Loucy (cell line): ENCODE results near the gene CLEC1A.

Experiments used
- H2AFZ ChIP-seq: fragments of 200-600 bp; sonication (generic); 2 replicates; pipeline ENCODE4 v1.6.0; 2016; ENCODE audit warnings: antibody characterized with exemption, mild to moderate bottlenecking, low read length, moderate library complexity
- H3F3A ChIP-seq: fragments of 200-600 bp; 2 replicates; pipeline ENCODE4 v1.6.0; 2016; ENCODE audit warnings: antibody characterized with exemption, low read depth, mild to moderate bottlenecking
- H3K27me3 ChIP-seq: fragments of 200-600 bp; sonication (generic); 2 replicates; pipeline ENCODE4 v1.6.1; 2014; ENCODE audit warnings: low read length, mild to moderate bottlenecking; ENCODE audit not compliant: insufficient read depth, poor library complexity, severe bottlenecking
- H3K36me3 ChIP-seq: fragments of 200-600 bp; sonication (generic); 2 replicates; pipeline ENCODE4 v1.6.1; 2016; ENCODE audit warnings: low read length; ENCODE audit not compliant: insufficient read depth
- H3K4me1 ChIP-seq: fragments of 200-600 bp; sonication (generic); 2 replicates; pipeline ENCODE4 v1.5.1; 2014; ENCODE audit warnings: low read length, mild to moderate bottlenecking; ENCODE audit not compliant: insufficient read depth, poor library complexity, severe bottlenecking
- H3K4me2 ChIP-seq: fragments of 200-600 bp; sonication (generic); 2 replicates; pipeline ENCODE4 v1.6.0; 2014; ENCODE audit warnings: antibody characterized with exemption, low read length, low read depth, mild to moderate bottlenecking; ENCODE audit not compliant: poor library complexity, severe bottlenecking
- H3K4me3 ChIP-seq: fragments of 200-600 bp; sonication (generic); 2 replicates; pipeline ENCODE4 v1.5.1; 2014; ENCODE audit warnings: low read length, mild to moderate bottlenecking, mixed read lengths; ENCODE audit not compliant: poor library complexity, severe bottlenecking
- H3K79me2 ChIP-seq: fragments of 200-600 bp; sonication (generic); 2 replicates; pipeline ENCODE4 v1.6.1; 2014; ENCODE audit warnings: low read length; ENCODE audit not compliant: insufficient read depth
- H3K9ac ChIP-seq: fragments of 200-600 bp; sonication (generic); 2 replicates; pipeline ENCODE4 v1.6.0; 2014; ENCODE audit warnings: mild to moderate bottlenecking, low read depth, low read length, moderate library complexity; ENCODE audit not compliant: poor library complexity, severe bottlenecking
- H3K9me2 ChIP-seq: fragments of 200-600 bp; sonication (generic); replicated peaks from 2 replicates; pipeline ENCODE4 v1.6.1; 2016; ENCODE audit warnings: low read depth, low read length, mixed read lengths
- H3K9me3 ChIP-seq: fragments of 200-600 bp; sonication (generic); 2 replicates; pipeline ENCODE4 v1.6.1; 2014; ENCODE audit warnings: mild to moderate bottlenecking, antibody characterized with exemption, low read length, low read depth; ENCODE audit not compliant: insufficient read depth
- H4K20me1 ChIP-seq: fragments of 200-600 bp; sonication (generic); 2 replicates; pipeline ENCODE4 v1.6.0; 2014; ENCODE audit warnings: antibody characterized with exemption, low read length, mild to moderate bottlenecking; ENCODE audit not compliant: insufficient read depth, poor library complexity, severe bottlenecking
- EZH2phosphoT487 ChIP-seq: fragments of 200-600 bp; IDR thresholded peaks from 2 replicates; pipeline ENCODE4 v1.6.1; 2018; ENCODE audit warnings: antibody characterized with exemption, mild to moderate bottlenecking, moderate library complexity, borderline replicate concordance
- TF ChIP-seq, protein P1 (sequence below): fragments of 200-600 bp; sonication (generic); conservative IDR thresholded peaks from 2 replicates; pipeline ENCODE4 v1.5.1; 2014; ENCODE audit warnings: mild to moderate bottlenecking, antibody characterized with exemption, low read length

The CLEC1A gene

DNA sequence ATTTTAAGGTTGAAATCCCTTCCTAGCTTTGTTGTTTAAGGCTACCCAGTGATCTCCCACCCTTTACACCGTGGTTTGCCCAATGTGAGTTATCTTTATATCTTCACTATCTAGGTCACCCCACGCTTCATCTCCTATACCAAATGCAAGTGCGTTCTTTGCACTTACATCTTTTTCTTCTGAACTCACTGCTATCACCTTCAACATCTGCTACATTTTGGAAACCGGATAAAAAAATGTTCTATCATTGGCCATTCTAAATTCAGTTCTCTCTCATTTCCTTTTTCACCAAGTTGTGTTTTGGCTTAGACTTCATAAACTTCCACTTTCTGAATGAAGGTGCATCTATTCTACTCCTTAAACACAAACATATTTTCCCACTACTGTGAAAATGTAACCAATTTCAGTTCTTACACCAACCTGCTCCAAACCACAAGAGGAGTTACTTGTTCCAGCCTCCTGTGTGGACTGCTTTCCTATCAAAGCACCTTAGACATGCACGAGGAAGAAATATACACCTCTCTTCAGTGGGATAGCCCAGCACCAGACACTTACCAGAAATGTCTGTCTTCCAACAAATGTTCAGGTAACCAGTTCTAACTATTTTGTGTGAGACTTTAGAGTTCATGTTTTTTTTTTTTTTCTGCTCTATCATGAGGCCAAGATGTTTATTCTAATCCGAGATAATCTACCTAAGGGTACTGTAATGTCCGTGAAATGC, 46.4 kb downstream of the CLEC1A start:
- H3K9me3 ChIP-seq: no peaks in the 10 kb centered on the region
- peak overlapping the region; percentile 65 for H3K4me3 ChIP-seq
- no peaks in the 10 kb centered on the region for H3F3A ChIP-seq
- no peaks in the 10 kb centered on the region for H3K79me2 ChIP-seq
- peak overlapping the region; percentile 63 for H3K4me2 ChIP-seq
- H2AFZ ChIP-seq: peak overlapping the region; percentile 54; the same call in 1 of the 2 replicates
- H3K27me3 ChIP-seq: no peaks in the 10 kb centered on the region
- peak overlapping the region; percentile 43 for H3K9ac ChIP-seq
- H3K9me2 ChIP-seq: no peaks in the 10 kb centered on the region
- TF ChIP-seq EZH2phosphoT487: no peak
- H3K4me1 ChIP-seq: peaks cover 15% of the 10 kb centered on the region
- H3K36me3 ChIP-seq: no peaks in the 10 kb centered on the region
- no peaks in the 10 kb centered on the region for H4K20me1 ChIP-seq

DNA sequence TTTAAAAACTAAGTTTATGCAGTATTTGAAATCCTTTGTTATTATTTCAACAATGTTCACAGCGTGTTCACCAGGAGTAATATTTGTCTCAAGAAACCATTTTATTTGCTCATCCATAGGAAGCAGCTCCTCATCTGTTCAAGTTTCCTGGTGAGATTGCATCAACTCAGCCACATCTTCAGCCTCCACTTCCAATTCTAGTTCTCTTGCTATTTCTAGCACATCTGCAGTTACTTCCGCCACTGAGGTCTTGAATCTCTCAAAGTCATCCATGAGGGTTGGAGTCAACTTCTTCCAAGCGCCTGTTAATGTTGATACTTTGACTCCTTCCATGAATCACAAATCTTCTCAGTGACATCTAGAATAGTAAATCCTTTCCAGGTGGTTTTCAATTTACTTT, 50.3 kb downstream of the CLEC1A start:
- Histone ChIP-seq H3K4me2 (no peak overlapping the region), H3K9me3 (no peaks in the 10 kb centered on the region), H3K9ac (no peak overlapping the region)

DNA sequence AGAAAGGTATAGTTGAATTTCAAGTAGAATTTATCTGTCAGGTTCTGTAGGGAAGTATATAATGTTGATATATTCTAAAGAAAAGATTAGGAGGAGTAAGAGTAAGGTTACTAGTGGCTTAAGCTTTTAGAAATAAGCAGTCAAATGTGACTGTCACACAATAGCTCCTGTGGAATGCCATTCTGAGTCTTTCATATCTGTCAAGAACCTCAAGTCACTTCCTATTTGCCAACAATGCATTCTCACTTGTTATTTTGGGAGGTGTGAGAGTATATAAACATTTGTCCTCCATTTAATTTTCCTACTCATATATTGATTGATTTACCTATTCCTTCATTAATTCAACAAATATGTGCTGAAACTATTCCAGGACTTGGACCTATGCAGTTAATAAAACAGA, 56.6 kb downstream of the CLEC1A start:
- Histone ChIP-seq H3K27me3 (no peaks in the 10 kb centered on the region), H3F3A (no peaks in the 10 kb centered on the region), H3K9me2 (no peaks in the 10 kb centered on the region), H3K4me3 (no peak overlapping the region), H3K9me3 (no peaks in the 10 kb centered on the region), H3K4me1 (no peaks in the 10 kb centered on the region), H4K20me1 (no peaks in the 10 kb centered on the region), H3K4me2 (no peak overlapping the region), H2AFZ (no peak overlapping the region), H3K79me2 (no peaks in the 10 kb centered on the region), H3K9ac (no peak overlapping the region), H3K36me3 (no peaks in the 10 kb centered on the region)
- TF ChIP-seq, protein P1, sequence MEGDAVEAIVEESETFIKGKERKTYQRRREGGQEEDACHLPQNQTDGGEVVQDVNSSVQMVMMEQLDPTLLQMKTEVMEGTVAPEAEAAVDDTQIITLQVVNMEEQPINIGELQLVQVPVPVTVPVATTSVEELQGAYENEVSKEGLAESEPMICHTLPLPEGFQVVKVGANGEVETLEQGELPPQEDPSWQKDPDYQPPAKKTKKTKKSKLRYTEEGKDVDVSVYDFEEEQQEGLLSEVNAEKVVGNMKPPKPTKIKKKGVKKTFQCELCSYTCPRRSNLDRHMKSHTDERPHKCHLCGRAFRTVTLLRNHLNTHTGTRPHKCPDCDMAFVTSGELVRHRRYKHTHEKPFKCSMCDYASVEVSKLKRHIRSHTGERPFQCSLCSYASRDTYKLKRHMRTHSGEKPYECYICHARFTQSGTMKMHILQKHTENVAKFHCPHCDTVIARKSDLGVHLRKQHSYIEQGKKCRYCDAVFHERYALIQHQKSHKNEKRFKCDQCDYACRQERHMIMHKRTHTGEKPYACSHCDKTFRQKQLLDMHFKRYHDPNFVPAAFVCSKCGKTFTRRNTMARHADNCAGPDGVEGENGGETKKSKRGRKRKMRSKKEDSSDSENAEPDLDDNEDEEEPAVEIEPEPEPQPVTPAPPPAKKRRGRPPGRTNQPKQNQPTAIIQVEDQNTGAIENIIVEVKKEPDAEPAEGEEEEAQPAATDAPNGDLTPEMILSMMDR: no peak
- no peak for TF ChIP-seq EZH2phosphoT487

More for the DNA sequence above, 50.3 kb downstream of the CLEC1A start:
- Histone ChIP-seq H3K4me1 (peaks cover 15% of the 10 kb centered on the region), H3F3A (no peaks in the 10 kb centered on the region), H4K20me1 (no peaks in the 10 kb centered on the region), H3K4me3 (no peak overlapping the region), H3K27me3 (no peaks in the 10 kb centered on the region), H3K9me2 (no peaks in the 10 kb centered on the region), H2AFZ (no peak overlapping the region), H3K36me3 (no peaks in the 10 kb centered on the region), H3K79me2 (no peaks in the 10 kb centered on the region)
- no peak for TF ChIP-seq EZH2phosphoT487
- TF ChIP-seq, protein P1: no peak
